Measurements from ENCODE around the gene CNTNAP5. TPM values are rescaled to one million over a fixed set of nuclear protein-coding genes. Genes with fewer than 3 reads are reported as not detected.

CNTNAP5 gene
- total and polyA plus RNA-seq, 2 donors (not counting 1 experiment from before 2014, with no cell fraction given), result not detected

- DNase-seq (no peak), ATAC-seq (ENCODE audit: low read depth) (no peak)
- H3K79me2 ChIP-seq (ENCODE audit: control insufficient read depth, insufficient read depth, low read length), result no peaks in the 10 kb centered on the region
- CTCF ChIA-PET, result no interaction called here
- intact Hi-C loops (cut with micrococcal nuclease), result no loop called here
- POLR2A ChIA-PET, result no interaction called here
- no peaks in the 10 kb centered on the region for H3K36me3 ChIP-seq (replicated peaks in 1 of 2; ENCODE audit: control extremely low read depth in 1 of 2, control insufficient read depth in 1 of 2, extremely low read depth in 1 of 2, insufficient read depth in 2 of 2, low read length in 1 of 2)
- no peak overlapping the region for H3K27ac ChIP-seq (ENCODE audit: low read length in 2 of 2)
- no peak overlapping the region for H3K4me3 Mint-ChIP-seq
- H3K9me3 Mint-ChIP-seq (ENCODE audit: insufficient read depth), result peaks cover 4% of the 10 kb centered on the region
- no peak overlapping the region for H3K4me2 ChIP-seq (replicated peaks; ENCODE audit: low read depth, low read length, poor library complexity, severe bottlenecking)
- no peak overlapping the region for H3K4me3 ChIP-seq (ENCODE audit: control extremely low read depth in 1 of 5, extremely low read depth in 1 of 5, insufficient read depth in 1 of 5, low read depth in 2 of 5, low read length in 4 of 5)
- no peaks in the 10 kb centered on the region for H3K27me3 Mint-ChIP-seq
- no peak overlapping the region for H3K27ac Mint-ChIP-seq
- H3K9ac ChIP-seq (ENCODE audit: low read length), result no peak overlapping the region
- H3K4me1 Mint-ChIP-seq, result no peaks in the 10 kb centered on the region
- no peak for TF ChIP-seq CTCF (IDR thresholded peaks at IDR 0.05)
- no peak for TF ChIP-seq EZH2 (IDR thresholded peaks at IDR 0.05; ENCODE audit: borderline replicate concordance, insufficient read depth, low read depth, low read length, poor library complexity, severe bottlenecking)
- no peaks in the 10 kb centered on the region for H3K27me3 ChIP-seq (replicated peaks in 1 of 4; ENCODE audit: control extremely low read depth in 1 of 4, control insufficient read depth in 3 of 4, insufficient read depth in 4 of 4, low read length in 3 of 4)
- H2AFZ ChIP-seq (ENCODE audit: insufficient read depth, low read depth, low read length, poor library complexity, severe bottlenecking), result no peak overlapping the region
- no peaks in the 10 kb centered on the region for H4K20me1 ChIP-seq (ENCODE audit: control insufficient read depth, insufficient read depth, low read length, poor library complexity, severe bottlenecking)
- no peaks in the 10 kb centered on the region for H3K4me1 ChIP-seq (ENCODE audit: control insufficient read depth in 2 of 2, insufficient read depth in 2 of 2, low read length in 2 of 2)
- peaks cover 0 to under 1% (median 0%) of the 10 kb centered on the region in 3 donors for H3K9me3 ChIP-seq (ENCODE audit: control extremely low read depth in 1 of 3, control insufficient read depth in 2 of 3, insufficient read depth in 1 of 3, low read length in 2 of 3)
Observed at GRCh38 chr2:124161542-124161941, 136.5 kb downstream of the CNTNAP5 start.

GRCh38 chr2:124162256-124162655 lies 137.2 kb downstream of the CNTNAP5 start:
- H3K9me3 ChIP-seq (ENCODE audit: control extremely low read depth in 1 of 3, control insufficient read depth in 2 of 3, insufficient read depth in 1 of 3, low read length in 2 of 3), result no peaks in the 10 kb centered on the region
- Mint-ChIP-seq H3K4me1 (no peaks in the 10 kb centered on the region), H3K27ac (no peak overlapping the region), H3K27me3 (no peaks in the 10 kb centered on the region), H3K4me3 (no peak overlapping the region), H3K9me3 (ENCODE audit: insufficient read depth) (peaks cover 4% of the 10 kb centered on the region)
- no peaks in the 10 kb centered on the region for H3K36me3 ChIP-seq (replicated peaks in 1 of 2; ENCODE audit: control extremely low read depth in 1 of 2, control insufficient read depth in 1 of 2, extremely low read depth in 1 of 2, insufficient read depth in 2 of 2, low read length in 1 of 2)
- TF ChIP-seq CTCF (IDR thresholded peaks at IDR 0.05), result no peak
- DNase-seq (no peak), ATAC-seq (ENCODE audit: low read depth) (no peak)
- no peaks in the 10 kb centered on the region for H3K27me3 ChIP-seq (replicated peaks in 1 of 4; ENCODE audit: control extremely low read depth in 1 of 4, control insufficient read depth in 3 of 4, insufficient read depth in 4 of 4, low read length in 3 of 4)
- H3K4me2 ChIP-seq (replicated peaks; ENCODE audit: low read depth, low read length, poor library complexity, severe bottlenecking), result no peak overlapping the region
- intact Hi-C loops (cut with micrococcal nuclease), result no loop called here
- no peaks in the 10 kb centered on the region for H3K79me2 ChIP-seq (ENCODE audit: control insufficient read depth, insufficient read depth, low read length)
- no peak overlapping the region for H3K9ac ChIP-seq (ENCODE audit: low read length)
- H2AFZ ChIP-seq (ENCODE audit: insufficient read depth, low read depth, low read length, poor library complexity, severe bottlenecking), result no peak overlapping the region
- no peak overlapping the region for H3K27ac ChIP-seq (ENCODE audit: low read length in 2 of 2)
- no peaks in the 10 kb centered on the region for H4K20me1 ChIP-seq (ENCODE audit: control insufficient read depth, insufficient read depth, low read length, poor library complexity, severe bottlenecking)
- ChIA-PET CTCF (no interaction called here), POLR2A (interaction anchor here (0.6 kb wide), 1 partner anchor 1581 kb away, joined by 4 read pairs; no protein-coding TSS in a partner anchor)
- H3K4me1 ChIP-seq (ENCODE audit: control insufficient read depth in 2 of 2, insufficient read depth in 2 of 2, low read length in 2 of 2), result no peaks in the 10 kb centered on the region
- no peak overlapping the region for H3K4me3 ChIP-seq (ENCODE audit: control extremely low read depth in 1 of 5, extremely low read depth in 1 of 5, insufficient read depth in 1 of 5, low read depth in 2 of 5, low read length in 4 of 5)
